Measurements from ENCODE around the gene ATAD3A. TPM values are rescaled to one million over a fixed set of nuclear protein-coding genes. Genes with fewer than 3 reads are reported as not detected.

ATAD3A gene
- total and polyA plus RNA-seq, 10 donors, result 11.3 to 29.0 (median 17.1) TPM

DNA sequence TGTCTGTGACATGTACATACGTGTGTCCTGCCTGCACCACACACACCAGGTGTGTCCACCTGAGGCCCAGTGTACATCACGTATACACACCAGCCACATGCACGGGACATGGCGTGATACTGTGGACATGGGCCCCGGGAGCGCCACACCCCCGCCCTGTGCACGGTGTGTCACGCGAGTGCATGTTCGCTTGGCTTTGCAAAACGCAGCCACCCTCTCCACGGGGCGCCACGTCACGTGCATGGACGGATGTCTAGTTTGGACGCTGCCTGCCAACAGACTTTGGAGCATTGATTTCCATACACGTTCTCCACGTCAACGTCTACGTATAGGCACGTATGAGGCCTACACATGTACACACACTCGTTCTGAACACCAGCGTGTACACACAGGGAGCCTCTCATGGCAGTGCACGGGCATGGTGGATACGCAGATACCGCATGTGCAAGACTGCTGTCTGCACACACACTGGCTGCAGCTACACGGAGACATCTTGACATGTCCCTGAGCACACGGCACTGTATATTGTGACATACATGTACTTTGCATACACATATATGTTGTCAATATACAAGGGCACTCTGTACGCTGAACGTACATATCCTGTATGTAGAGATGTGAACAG, 25.8 kb downstream of the ATAD3A start:
- Histone ChIP-seq H3K9me3 (peaks cover 0 to 1% (median 0%) of the 10 kb centered on the region in 8 donors), H3K4me3 (no peak overlapping the region), H3K36me3 (peaks cover 0 to 49% (median 18%) of the 10 kb centered on the region in 6 donors), H3K27ac (no peak overlapping the region), H3K27me3 (replicated peaks in 1 of 7) (peaks cover 0 to 20% (median 0%) of the 10 kb centered on the region in 7 donors), H3K4me1 (peaks cover 0 to 45% (median 22%) of the 10 kb centered on the region in 6 donors)
- intact Hi-C loops (cut with DNase I; ENCODE audit: low total_unique reads), result no loop called here
- no peak for DNase-seq
- 93 to 96% (median 94%) methylated on average over 28 to 32 of the region's 32 CpGs for WGBS, 5 donors
- TF ChIP-seq POLR2AphosphoS5 (IDR thresholded peaks at IDR 0.05), result peak in 1 of 3 donors; percentile 10
- TF ChIP-seq POLR2A (IDR thresholded peaks at IDR 0.05), result no peak

DNA sequence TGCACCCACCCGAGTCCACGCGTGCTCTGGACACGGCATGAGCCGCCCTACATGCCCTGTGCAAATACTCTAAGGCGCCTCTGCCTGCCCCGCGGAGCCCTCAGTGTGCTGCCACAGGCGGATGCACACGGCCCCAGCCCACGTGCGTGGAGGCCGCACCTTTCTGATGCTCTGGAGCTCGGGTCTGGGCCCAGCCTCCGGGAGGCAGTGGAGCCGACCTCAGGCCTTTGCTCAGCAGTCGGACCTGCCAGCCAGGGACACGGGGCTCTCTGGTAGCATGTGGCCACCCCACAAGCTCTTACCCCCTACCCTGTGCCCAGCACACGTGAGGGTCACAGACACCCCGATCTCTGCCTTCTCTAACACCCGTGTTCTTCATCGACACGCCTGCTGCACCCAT, 26.4 kb downstream of the ATAD3A start:
- H3K4me1 ChIP-seq, result peaks cover 0 to 51% (median 28%) of the 10 kb centered on the region in 6 donors
- peaks cover 0 to 20% (median 0%) of the 10 kb centered on the region in 7 donors for H3K27me3 ChIP-seq (replicated peaks in 1 of 7)
- no peaks in the 10 kb centered on the region for H3K9me3 ChIP-seq
- no peak overlapping the region for H3K4me3 ChIP-seq
- WGBS, 5 donors, result 88 to 94% (median 92%) methylated on average over 17 to 23 of the region's 23 CpGs
- H3K27ac ChIP-seq, result no peak overlapping the region
- TF ChIP-seq POLR2AphosphoS5 (IDR thresholded peaks at IDR 0.05) (no peak), CTCF (IDR thresholded peaks at IDR 0.05 in 8 of 11, conservative IDR thresholded peaks at IDR 0.05 in 3 of 11) (no peak), POLR2A (IDR thresholded peaks at IDR 0.05) (no peak)
- peaks cover 0 to 49% (median 23%) of the 10 kb centered on the region in 6 donors for H3K36me3 ChIP-seq
- no peak for DNase-seq
- intact Hi-C loops (cut with DNase I; ENCODE audit: low total_unique reads), result no loop called here

DNA sequence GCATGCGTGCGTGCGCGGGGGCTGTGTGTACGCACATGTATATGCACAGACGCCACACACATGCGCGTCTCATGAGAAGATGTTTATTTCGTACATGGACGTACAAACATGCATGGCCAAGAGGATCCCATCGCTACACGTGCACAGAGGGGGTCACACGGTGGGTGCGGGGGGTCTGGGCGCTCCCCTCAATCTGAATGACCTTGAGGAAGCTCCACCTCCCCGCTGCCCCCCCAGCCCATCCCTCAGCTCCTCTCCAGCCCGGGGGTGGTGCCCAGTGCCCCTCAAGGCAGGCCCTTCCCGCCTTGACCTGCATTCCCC, 27.0 kb downstream of the ATAD3A start:
- no peaks in the 10 kb centered on the region for H3K9me3 ChIP-seq
- TF ChIP-seq POLR2A (IDR thresholded peaks at IDR 0.05) (no peak), CTCF (IDR thresholded peaks at IDR 0.05 in 8 of 11, conservative IDR thresholded peaks at IDR 0.05 in 3 of 11) (no peak), POLR2AphosphoS5 (IDR thresholded peaks at IDR 0.05) (no peak)
- DNase-seq, result no peak
- WGBS, 5 donors, result 84 to 94% (median 89%) methylated on average over 10 to 18 of the region's 18 CpGs
- H3K27ac ChIP-seq, result peak overlapping the region in 1 of 8 donors; percentile 70
- peaks cover 0 to 56% (median 28%) of the 10 kb centered on the region in 6 donors for H3K4me1 ChIP-seq
- peak overlapping the region in 3 of 8 donors; percentile 48 to 76 (median 55) for H3K4me3 ChIP-seq
- intact Hi-C loops (cut with DNase I; ENCODE audit: low total_unique reads), result no loop called here
- H3K36me3 ChIP-seq, result peaks cover 0 to 53% (median 24%) of the 10 kb centered on the region in 6 donors
- H3K27me3 ChIP-seq (replicated peaks in 1 of 7), result peaks cover 0 to 20% (median 0%) of the 10 kb centered on the region in 7 donors

DNA sequence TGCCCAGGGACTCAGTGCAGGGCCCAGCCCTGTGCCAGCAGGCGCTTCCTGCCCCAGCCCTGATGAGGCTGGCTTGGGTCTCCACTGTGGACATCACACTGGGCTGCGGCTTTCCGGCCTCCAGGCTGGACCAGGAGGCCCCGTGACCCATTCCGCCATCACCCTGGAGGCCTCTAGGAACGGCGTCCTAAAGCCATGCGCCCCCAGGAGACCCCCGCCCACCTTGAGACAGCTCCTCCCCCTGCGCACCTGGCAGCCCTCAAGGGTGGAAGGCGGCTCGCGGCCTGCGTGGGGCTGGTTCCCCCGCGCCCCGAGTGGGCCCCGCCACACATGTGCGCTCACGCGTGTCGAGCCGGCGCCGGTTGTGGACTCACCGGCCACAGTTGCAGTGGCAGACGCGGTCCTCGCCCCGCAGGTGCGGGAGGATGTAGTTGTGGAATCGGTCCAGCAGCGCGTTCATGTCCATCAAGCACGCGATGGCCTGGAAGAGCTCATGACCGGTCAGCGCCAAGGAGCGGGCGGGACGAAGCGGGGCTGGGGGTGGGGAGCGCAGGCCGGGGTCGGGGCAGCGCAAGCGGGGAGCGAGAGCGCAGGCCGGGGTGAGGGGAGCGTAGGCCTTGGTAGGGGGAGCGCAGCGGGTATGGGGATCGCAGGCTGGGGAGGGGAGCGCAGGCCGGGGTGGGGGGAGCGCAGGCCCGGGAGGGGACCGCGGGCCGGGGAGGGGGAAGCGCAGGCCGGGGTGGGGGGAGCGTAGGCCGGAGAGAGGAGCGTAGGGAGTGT, 27.5 kb downstream of the ATAD3A start:
- DNase-seq, result no peak
- WGBS, 5 donors, result 16 to 30% (median 22%) methylated on average over 5 to 66 of the region's 66 CpGs
- peaks cover 0 to 20% (median 0%) of the 10 kb centered on the region in 7 donors for H3K27me3 ChIP-seq (replicated peaks in 1 of 7)
- peaks cover 0 to 53% (median 24%) of the 10 kb centered on the region in 6 donors for H3K36me3 ChIP-seq
- peak overlapping the region; percentile 9 to 76 (median 44) for H3K4me3 ChIP-seq
- no peaks in the 10 kb centered on the region for H3K9me3 ChIP-seq
- TF ChIP-seq POLR2AphosphoS5 (IDR thresholded peaks at IDR 0.05), result peak in 2 of 3 donors; percentile 27 to 28
- no peak for TF ChIP-seq POLR2A (IDR thresholded peaks at IDR 0.05)
- TF ChIP-seq CTCF (IDR thresholded peaks at IDR 0.05 in 8 of 11, conservative IDR thresholded peaks at IDR 0.05 in 3 of 11), result no peak
- peak overlapping the region in 5 of 8 donors; percentile 11 to 73 (median 51) for H3K27ac ChIP-seq
- peaks cover 0 to 57% (median 28%) of the 10 kb centered on the region in 6 donors for H3K4me1 ChIP-seq
- intact Hi-C loops (cut with DNase I; ENCODE audit: low total_unique reads), result no loop called here

Measured in spleen (tissue), 11 donors.